ENCODE measurements around the gene C9.
A peak's percentile ranks its signal among the peaks of the same experiment; 100 is the strongest.

The C9 gene

GRCh38 chr5:39387293-39387692 is 23.0 kb upstream of the C9 start:
- H3K4me1 Mint-ChIP-seq: no peaks in the 10 kb centered on the region
- H3K27ac Mint-ChIP-seq: no peak overlapping the region
- DNase-seq (ENCODE audit: low spot score in 2 of 2) (no peak), ATAC-seq (no peak)
- no peaks in the 10 kb centered on the region for H3K36me3 Mint-ChIP-seq
- no peak overlapping the region for H3K4me3 Mint-ChIP-seq
- H3K9me3 Mint-ChIP-seq: no peaks in the 10 kb centered on the region

DNA sequence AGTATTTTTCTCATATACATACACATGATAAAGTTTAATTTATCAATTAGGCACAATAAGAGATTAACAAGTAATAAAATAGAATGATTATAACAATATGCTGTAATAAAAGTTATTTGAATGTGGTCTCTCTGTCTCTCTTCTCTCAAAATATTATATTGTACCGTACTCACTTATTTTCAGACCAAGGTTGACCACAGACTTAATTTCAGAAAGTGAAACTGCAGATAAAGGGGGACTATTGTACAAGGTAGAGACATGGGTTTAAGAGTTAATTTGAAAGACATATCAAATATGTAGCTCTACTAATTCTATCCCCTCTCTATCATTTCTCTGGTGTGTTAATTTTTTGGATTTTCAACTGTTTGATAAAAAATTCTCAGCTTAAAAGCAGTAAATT is 20.0 kb upstream of the C9 start:
- Mint-ChIP-seq H3K27ac (no peak overlapping the region), H3K4me1 (no peaks in the 10 kb centered on the region), H3K4me3 (no peak overlapping the region), H3K9me3 (no peaks in the 10 kb centered on the region), H3K36me3 (no peaks in the 10 kb centered on the region)
- DNase-seq (ENCODE audit: low spot score in 2 of 2) (no peak), ATAC-seq (no peak)

GRCh38 chr5:39381376-39381775 is 17.1 kb upstream of the C9 start:
- ATAC-seq (no peak), DNase-seq (ENCODE audit: low spot score in 2 of 2) (no peak)
- Mint-ChIP-seq H3K4me1 (no peaks in the 10 kb centered on the region), H3K4me3 (no peak overlapping the region), H3K27ac (no peak overlapping the region), H3K36me3 (no peaks in the 10 kb centered on the region), H3K9me3 (no peaks in the 10 kb centered on the region)

- Mint-ChIP-seq H3K36me3 (no peaks in the 10 kb centered on the region), H3K9me3 (no peaks in the 10 kb centered on the region), H3K27ac (no peak overlapping the region), H3K4me3 (no peak overlapping the region), H3K4me1 (no peaks in the 10 kb centered on the region)
- no peak for ATAC-seq
- no peak for DNase-seq (ENCODE audit: low spot score in 2 of 2)
These were observed 15.4 kb upstream of the C9 start for GRCh38 chr5:39379693-39380092.

- H3K9me3 Mint-ChIP-seq: no peaks in the 10 kb centered on the region
- H3K4me3 Mint-ChIP-seq: no peak overlapping the region
- ATAC-seq: no peak
- H3K4me1 Mint-ChIP-seq: no peaks in the 10 kb centered on the region
- H3K36me3 Mint-ChIP-seq: no peaks in the 10 kb centered on the region
- H3K27ac Mint-ChIP-seq: no peak overlapping the region
- no peak for DNase-seq (ENCODE audit: low spot score in 2 of 2)
These were observed 13.3 kb upstream of the C9 start for GRCh38 chr5:39377613-39378012.

DNA sequence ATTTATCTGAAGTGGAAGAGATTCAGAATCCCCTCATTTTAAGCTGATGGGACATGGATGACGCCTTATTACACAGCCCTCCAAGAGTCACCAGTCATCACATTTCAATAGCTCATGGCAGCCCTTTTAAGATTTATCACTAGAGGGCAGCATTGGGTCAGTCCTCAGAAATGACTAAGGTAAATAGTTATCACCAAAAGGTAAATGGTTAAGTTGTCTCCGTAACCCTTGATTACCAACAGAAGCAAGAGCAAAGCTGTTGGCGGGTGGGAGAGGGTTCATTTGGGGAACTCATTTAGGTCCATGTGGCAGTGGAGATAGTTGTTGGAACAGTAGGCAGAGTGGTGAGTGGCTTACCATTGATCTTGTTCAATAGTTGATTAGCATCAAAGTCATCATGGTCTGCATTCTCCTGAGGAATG is 12.0 kb upstream of the C9 start:
- no peaks in the 10 kb centered on the region for H3K9me3 Mint-ChIP-seq
- no peak overlapping the region for H3K27ac Mint-ChIP-seq
- ATAC-seq: peak; percentile 75
- no peaks in the 10 kb centered on the region for H3K36me3 Mint-ChIP-seq
- DNase-seq (ENCODE audit: low spot score in 2 of 2): peak; percentile 22 to 70
- H3K4me1 Mint-ChIP-seq: peaks cover 1% of the 10 kb centered on the region
- no peak overlapping the region for H3K4me3 Mint-ChIP-seq

DNA sequence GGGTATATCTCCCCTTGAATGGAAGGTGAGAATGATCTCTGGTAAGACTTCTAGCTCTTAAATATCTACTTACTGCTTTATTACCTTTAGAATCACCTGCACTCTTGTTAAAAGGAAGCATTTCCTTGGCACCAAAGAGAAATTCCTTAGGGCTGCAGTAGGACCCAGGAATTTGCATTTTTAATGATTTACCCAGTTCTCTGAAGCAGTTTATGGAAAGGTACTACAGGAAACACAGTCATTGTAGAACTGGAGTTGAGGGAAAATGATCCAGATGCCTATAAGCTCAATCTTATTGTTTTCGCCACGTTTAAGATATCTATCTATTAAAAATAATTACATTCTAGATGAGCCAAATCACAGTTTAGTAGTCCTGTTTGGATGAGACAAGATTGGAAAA is 9.5 kb upstream of the C9 start:
- DNase-seq (ENCODE audit: low spot score in 2 of 2): no peak
- no peak overlapping the region for H3K27ac Mint-ChIP-seq
- peaks cover 8% of the 10 kb centered on the region for H3K4me1 Mint-ChIP-seq
- H3K9me3 Mint-ChIP-seq: no peaks in the 10 kb centered on the region
- no peaks in the 10 kb centered on the region for H3K36me3 Mint-ChIP-seq
- no peak overlapping the region for H3K4me3 Mint-ChIP-seq
- ATAC-seq: no peak

GRCh38 chr5:39371367-39371635 is 7.0 kb upstream of the C9 start:
- no peak overlapping the region for H3K4me3 Mint-ChIP-seq
- no peaks in the 10 kb centered on the region for H3K36me3 Mint-ChIP-seq
- no peak overlapping the region for H3K27ac Mint-ChIP-seq
- peak; percentile 49 for ATAC-seq
- H3K4me1 Mint-ChIP-seq: peaks cover 8% of the 10 kb centered on the region
- no peak for DNase-seq (ENCODE audit: low spot score in 2 of 2)
- H3K9me3 Mint-ChIP-seq: no peaks in the 10 kb centered on the region

DNA sequence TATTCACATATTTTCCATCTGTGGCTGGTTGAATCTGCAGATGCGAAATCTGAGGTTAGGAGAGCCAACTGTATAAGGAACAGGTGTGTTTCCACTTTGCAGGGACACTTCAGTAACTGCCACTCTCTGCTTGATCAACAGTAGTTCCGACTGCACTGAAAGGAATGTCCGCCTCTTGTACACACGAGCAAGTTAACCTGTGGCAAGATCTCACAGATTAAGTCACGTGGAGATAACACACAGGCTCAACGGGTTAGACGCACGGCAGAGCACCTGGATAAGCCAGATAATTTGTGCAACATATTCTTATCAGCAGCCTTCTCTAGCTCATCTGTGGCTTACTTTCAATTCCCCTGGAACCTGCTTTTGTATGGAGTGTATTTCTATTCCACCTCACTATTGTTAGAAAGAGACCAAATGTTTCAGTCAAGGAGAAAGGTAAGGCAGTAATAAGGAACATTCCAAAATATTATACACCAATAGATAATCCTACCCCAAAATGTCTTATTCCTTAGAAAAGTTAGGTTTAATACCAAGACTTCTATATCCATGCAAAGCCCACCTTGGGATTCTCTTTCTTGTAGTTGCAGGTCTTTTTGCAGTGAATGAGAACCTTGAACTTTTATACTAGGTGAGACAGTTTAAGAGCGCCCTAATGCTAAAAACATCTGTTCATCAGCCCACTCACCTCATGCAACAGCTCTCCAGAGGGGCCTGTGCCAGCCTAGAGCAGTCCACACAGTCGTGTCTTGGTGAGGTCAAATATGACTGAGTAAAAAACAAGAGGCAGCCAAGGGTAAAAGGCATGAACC is 6.5 kb upstream of the C9 start:
- H3K4me1 Mint-ChIP-seq: peaks cover 8% of the 10 kb centered on the region
- DNase-seq (ENCODE audit: low spot score in 2 of 2) (no peak), ATAC-seq (no peak)
- no peak overlapping the region for H3K4me3 Mint-ChIP-seq
- no peaks in the 10 kb centered on the region for H3K36me3 Mint-ChIP-seq
- no peaks in the 10 kb centered on the region for H3K9me3 Mint-ChIP-seq
- H3K27ac Mint-ChIP-seq: no peak overlapping the region

DNA sequence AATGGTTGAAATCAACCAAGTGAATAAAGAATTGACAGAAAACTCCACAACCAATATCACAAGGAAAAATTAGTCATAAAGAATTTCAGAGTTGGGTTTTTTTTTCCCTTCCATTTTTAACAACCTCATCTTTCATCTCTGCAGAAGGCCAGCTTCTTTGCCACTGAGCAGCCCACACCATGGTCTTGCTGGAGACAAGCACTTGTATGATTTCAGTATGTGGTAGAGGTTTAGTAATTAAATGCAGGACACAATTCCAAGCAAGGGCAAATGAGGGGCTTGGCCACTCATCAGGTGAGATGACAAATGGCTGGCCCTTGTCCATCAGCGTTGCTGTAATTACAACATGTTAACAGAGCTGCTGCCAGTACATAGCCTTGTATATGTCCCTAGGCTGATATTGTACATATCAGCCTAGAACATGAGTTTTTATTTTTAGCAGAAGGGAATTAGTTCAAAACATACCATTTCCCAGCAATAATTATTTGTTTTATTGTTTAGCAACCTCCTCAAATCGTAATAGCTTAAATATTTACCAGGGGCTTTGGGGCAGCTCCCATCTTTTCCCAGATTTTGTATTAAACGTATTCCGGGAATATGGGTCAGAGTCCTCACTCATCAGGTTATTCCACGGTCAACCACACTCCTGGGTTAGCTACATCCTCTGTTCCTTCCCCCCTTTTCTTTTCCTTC is 5.0 kb upstream of the C9 start:
- Mint-ChIP-seq H3K36me3 (no peaks in the 10 kb centered on the region), H3K4me1 (peaks cover 8% of the 10 kb centered on the region), H3K4me3 (no peak overlapping the region), H3K9me3 (no peaks in the 10 kb centered on the region), H3K27ac (peak overlapping the region; percentile 34)
- ATAC-seq (no peak), DNase-seq (ENCODE audit: low spot score in 2 of 2) (no peak)

DNA sequence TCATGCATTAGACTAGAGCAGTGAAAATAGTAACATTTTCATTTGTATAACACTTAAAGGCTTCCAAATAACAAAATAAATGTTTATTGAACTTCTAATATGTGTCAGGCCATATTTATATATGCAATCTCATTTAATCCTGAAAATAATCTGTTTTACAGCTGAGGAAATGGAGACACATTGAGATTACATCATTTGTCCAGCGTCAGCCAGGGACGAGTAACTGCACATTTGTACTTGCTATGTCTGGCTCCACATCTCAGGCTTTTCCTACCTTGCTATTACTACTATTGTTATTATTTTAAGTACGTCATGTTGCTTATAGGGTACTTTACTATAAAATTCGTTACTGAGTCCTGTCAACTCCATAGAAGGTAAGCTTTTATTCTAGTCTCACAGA is 3.8 kb upstream of the C9 start:
- Mint-ChIP-seq H3K27ac (no peak overlapping the region), H3K4me3 (no peak overlapping the region), H3K4me1 (peaks cover 8% of the 10 kb centered on the region), H3K9me3 (no peaks in the 10 kb centered on the region), H3K36me3 (no peaks in the 10 kb centered on the region)
- ATAC-seq: no peak
- no peak for DNase-seq (ENCODE audit: low spot score in 2 of 2)

GRCh38 chr5:39367711-39368110 is 3.4 kb upstream of the C9 start:
- Mint-ChIP-seq H3K4me1 (peaks cover 8% of the 10 kb centered on the region), H3K27ac (no peak overlapping the region), H3K4me3 (no peak overlapping the region), H3K36me3 (no peaks in the 10 kb centered on the region), H3K9me3 (no peaks in the 10 kb centered on the region)
- DNase-seq (ENCODE audit: low spot score in 2 of 2) (no peak), ATAC-seq (no peak)

- no peaks in the 10 kb centered on the region for H3K36me3 Mint-ChIP-seq
- no peak overlapping the region for H3K4me3 Mint-ChIP-seq
- no peak for ATAC-seq
- no peak overlapping the region for H3K27ac Mint-ChIP-seq
- no peaks in the 10 kb centered on the region for H3K4me1 Mint-ChIP-seq
- no peak for DNase-seq (ENCODE audit: low spot score in 2 of 2)
- H3K9me3 Mint-ChIP-seq: no peaks in the 10 kb centered on the region
These were observed 1.1 kb downstream of the C9 start for GRCh38 chr5:39363217-39363616.

- Mint-ChIP-seq H3K27ac (no peak overlapping the region), H3K4me1 (no peaks in the 10 kb centered on the region)
These were observed 1.6 kb downstream of the C9 start for GRCh38 chr5:39362646-39363045.

DNA sequence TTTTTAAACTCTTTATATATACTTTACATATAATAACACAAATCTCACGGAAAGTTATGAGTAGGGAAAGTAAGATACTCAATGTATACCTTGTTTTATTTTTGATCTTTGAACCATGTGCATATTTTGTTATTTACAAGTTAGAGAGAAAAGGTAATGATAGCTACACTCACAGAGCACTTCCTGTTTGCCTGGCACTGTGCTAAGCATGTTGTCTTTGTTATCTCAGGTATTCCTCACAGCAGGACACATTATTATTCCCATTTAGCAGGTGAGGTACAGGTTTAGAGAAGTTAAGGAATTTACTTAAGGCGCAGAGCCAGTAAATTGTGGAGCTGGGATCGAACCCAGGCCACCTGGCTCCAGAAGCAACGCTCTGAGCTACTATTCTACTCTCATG is 3.0 kb downstream of the C9 start:
- no peaks in the 10 kb centered on the region for H3K36me3 Mint-ChIP-seq
- no peak for DNase-seq (ENCODE audit: low spot score in 2 of 2)
- ATAC-seq: no peak
- no peak overlapping the region for H3K27ac Mint-ChIP-seq
- H3K4me3 Mint-ChIP-seq: no peak overlapping the region
- no peaks in the 10 kb centered on the region for H3K4me1 Mint-ChIP-seq
- H3K9me3 Mint-ChIP-seq: no peaks in the 10 kb centered on the region

More at GRCh38 chr5:39362646-39363045, 1.6 kb downstream of the C9 start:
- Mint-ChIP-seq H3K9me3 (no peaks in the 10 kb centered on the region), H3K4me3 (no peak overlapping the region), H3K36me3 (no peaks in the 10 kb centered on the region)
- ATAC-seq: no peak
- no peak for DNase-seq (ENCODE audit: low spot score in 2 of 2)

DNA sequence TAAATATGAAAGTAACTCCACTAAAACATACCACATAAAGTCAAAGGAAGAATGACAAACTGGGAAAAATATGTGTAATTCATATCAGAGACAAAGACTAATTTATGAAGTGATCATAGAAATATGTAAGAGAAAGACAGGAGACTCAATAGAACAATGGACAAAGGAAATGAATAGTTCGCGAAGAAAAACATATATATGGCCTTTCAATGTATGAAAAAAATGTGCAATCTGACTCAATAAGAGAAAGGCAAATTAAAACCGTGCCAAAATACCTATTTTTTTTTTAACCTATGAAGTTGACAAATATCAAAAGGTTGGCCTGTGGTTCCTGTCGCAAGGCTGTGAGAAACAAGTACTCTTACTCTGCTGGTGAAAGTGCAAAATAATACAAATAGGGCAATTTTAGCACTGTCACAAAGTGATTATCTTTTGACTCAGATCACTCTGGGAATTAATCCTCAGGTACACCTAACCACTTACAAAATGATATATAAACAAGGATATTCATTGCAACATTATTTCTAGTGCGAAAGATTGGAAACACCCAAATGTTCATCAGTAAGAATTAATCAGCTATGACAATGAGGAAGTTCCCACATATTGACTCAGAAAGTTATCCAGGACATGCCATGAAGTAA is 3.7 kb downstream of the C9 start:
- DNase-seq (ENCODE audit: low spot score in 2 of 2) (no peak), ATAC-seq (peak; percentile 84)
- Mint-ChIP-seq H3K4me1 (no peaks in the 10 kb centered on the region), H3K27ac (no peak overlapping the region), H3K36me3 (no peaks in the 10 kb centered on the region), H3K4me3 (no peak overlapping the region), H3K9me3 (no peaks in the 10 kb centered on the region)

Data from stimulated activated effector memory CD8-positive, alpha-beta T cell treated with anti-CD3 and anti-CD28 coated beads, Interleukin-12 subunit alpha, Interleukin-12 subunit beta, amount 100 ng/mL, for 72 hours (primary cell).